ENCODE measurements around the gene ZNF532. TPM values are rescaled to one million over a fixed set of nuclear protein-coding genes. Genes with fewer than 3 reads are reported as not detected.

Gene ZNF532
- polyA plus RNA-seq, 3 donors, result 86.6 to 104 (median 102) TPM

GRCh38 chr18:58966005-58966677 is 101.5 kb downstream of the ZNF532 start:
- DNase-seq (ENCODE audit: low read depth in 3 of 3, low spot score in 2 of 3), result no peak

- no peak for DNase-seq (ENCODE audit: low read depth in 3 of 3, low spot score in 2 of 3)
These were observed 102.0 kb downstream of the ZNF532 start for GRCh38 chr18:58966704-58967103.

- no peak for DNase-seq (ENCODE audit: low read depth in 3 of 3, low spot score in 2 of 3)
These were observed 103.1 kb downstream of the ZNF532 start for GRCh38 chr18:58967751-58968254.

GRCh38 chr18:58970943-58971790 is 106.5 kb downstream of the ZNF532 start:
- DNase-seq (ENCODE audit: low read depth in 3 of 3, low spot score in 2 of 3), result no peak

GRCh38 chr18:58975296-58975695 is 110.6 kb downstream of the ZNF532 start:
- no peak for DNase-seq (ENCODE audit: low read depth in 3 of 3, low spot score in 2 of 3)

GRCh38 chr18:58975781-58976180 is 111.1 kb downstream of the ZNF532 start:
- no peak for DNase-seq (ENCODE audit: low read depth in 3 of 3, low spot score in 2 of 3)

GRCh38 chr18:58977223-58977622 is 112.5 kb downstream of the ZNF532 start:
- no peak for DNase-seq (ENCODE audit: low read depth in 3 of 3, low spot score in 2 of 3)

- DNase-seq (ENCODE audit: low read depth in 3 of 3, low spot score in 2 of 3), result no peak
These were observed 113.1 kb downstream of the ZNF532 start for GRCh38 chr18:58977801-58978200.

GRCh38 chr18:58978916-58979315 is 114.2 kb downstream of the ZNF532 start:
- DNase-seq (ENCODE audit: low read depth in 3 of 3, low spot score in 2 of 3), result no peak

GRCh38 chr18:58979615-58980014 is 114.9 kb downstream of the ZNF532 start:
- DNase-seq (ENCODE audit: low read depth in 3 of 3, low spot score in 2 of 3), result no peak

- DNase-seq (ENCODE audit: low read depth in 3 of 3, low spot score in 2 of 3), result no peak
These were observed 116.3 kb downstream of the ZNF532 start for GRCh38 chr18:58980991-58981390.

- no peak for DNase-seq (ENCODE audit: low read depth in 3 of 3, low spot score in 2 of 3)
These were observed 118.8 kb downstream of the ZNF532 start for GRCh38 chr18:58983260-58984155.

- no peak for DNase-seq (ENCODE audit: low read depth in 3 of 3, low spot score in 2 of 3)
These were observed 123.9 kb downstream of the ZNF532 start for GRCh38 chr18:58988600-58988999.

GRCh38 chr18:58989184-58989759 is 124.6 kb downstream of the ZNF532 start:
- no peak for DNase-seq (ENCODE audit: low read depth in 3 of 3, low spot score in 2 of 3)

- no peak for DNase-seq (ENCODE audit: low read depth in 3 of 3, low spot score in 2 of 3)
These were observed 126.0 kb downstream of the ZNF532 start for GRCh38 chr18:58990720-58991119.

- no peak for DNase-seq (ENCODE audit: low read depth in 3 of 3, low spot score in 2 of 3)
These were observed 126.6 kb downstream of the ZNF532 start for GRCh38 chr18:58991167-58991798.

- DNase-seq (ENCODE audit: low read depth in 3 of 3, low spot score in 2 of 3), result no peak
These were observed 127.9 kb downstream of the ZNF532 start for GRCh38 chr18:58992301-58993231.

- DNase-seq (ENCODE audit: low read depth in 3 of 3, low spot score in 2 of 3), result no peak
These were observed 128.6 kb downstream of the ZNF532 start for GRCh38 chr18:58993260-58993659.

GRCh38 chr18:58995663-58996062 is 131.0 kb downstream of the ZNF532 start:
- no peak for DNase-seq (ENCODE audit: low read depth in 3 of 3, low spot score in 2 of 3)

Measured in right renal cortex interstitium (tissue), 3 donors.